ENCODE data around the gene EGFR. TPM values are rescaled to one million over a fixed set of nuclear protein-coding genes. Genes with fewer than 3 reads are reported as not detected.

The EGFR gene
- total RNA-seq, 4 donors from 2014 or later = 45.5 to 61.1 (median 56.9) TPM

DNA sequence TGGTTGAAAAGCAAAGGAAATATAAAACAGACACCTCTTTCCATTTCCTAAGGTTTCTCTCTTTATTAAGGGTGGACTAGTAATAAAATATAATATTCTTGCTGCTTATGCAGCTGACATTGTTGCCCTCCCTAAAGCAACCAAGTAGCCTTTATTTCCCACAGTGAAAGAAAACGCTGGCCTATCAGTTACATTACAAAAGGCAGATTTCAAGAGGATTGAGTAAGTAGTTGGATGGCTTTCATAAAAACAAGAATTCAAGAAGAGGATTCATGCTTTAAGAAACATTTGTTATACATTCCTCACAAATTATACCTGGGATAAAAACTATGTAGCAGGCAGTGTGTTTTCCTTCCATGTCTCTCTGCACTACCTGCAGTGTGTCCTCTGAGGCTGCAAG, 191.9 kb downstream of the EGFR start:
- no peak overlapping the region for H3K4me3 ChIP-seq
- TF ChIP-seq, protein P1, sequence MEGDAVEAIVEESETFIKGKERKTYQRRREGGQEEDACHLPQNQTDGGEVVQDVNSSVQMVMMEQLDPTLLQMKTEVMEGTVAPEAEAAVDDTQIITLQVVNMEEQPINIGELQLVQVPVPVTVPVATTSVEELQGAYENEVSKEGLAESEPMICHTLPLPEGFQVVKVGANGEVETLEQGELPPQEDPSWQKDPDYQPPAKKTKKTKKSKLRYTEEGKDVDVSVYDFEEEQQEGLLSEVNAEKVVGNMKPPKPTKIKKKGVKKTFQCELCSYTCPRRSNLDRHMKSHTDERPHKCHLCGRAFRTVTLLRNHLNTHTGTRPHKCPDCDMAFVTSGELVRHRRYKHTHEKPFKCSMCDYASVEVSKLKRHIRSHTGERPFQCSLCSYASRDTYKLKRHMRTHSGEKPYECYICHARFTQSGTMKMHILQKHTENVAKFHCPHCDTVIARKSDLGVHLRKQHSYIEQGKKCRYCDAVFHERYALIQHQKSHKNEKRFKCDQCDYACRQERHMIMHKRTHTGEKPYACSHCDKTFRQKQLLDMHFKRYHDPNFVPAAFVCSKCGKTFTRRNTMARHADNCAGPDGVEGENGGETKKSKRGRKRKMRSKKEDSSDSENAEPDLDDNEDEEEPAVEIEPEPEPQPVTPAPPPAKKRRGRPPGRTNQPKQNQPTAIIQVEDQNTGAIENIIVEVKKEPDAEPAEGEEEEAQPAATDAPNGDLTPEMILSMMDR (IDR thresholded peaks at IDR 0.05) = no peak
- no peak for TF ChIP-seq POLR2A (IDR thresholded peaks at IDR 0.05)
- H3K27ac ChIP-seq = no peak overlapping the region
- H3K9me3 ChIP-seq = no peaks in the 10 kb centered on the region
- peaks cover 0 to 23% (median 0%) of the 10 kb centered on the region in 3 donors for H3K36me3 ChIP-seq
- no peaks in the 10 kb centered on the region for H3K27me3 ChIP-seq
- DNase-seq = no peak
- H3K4me1 ChIP-seq = peaks cover 0 to 9% (median 0%) of the 10 kb centered on the region in 4 donors

DNA sequence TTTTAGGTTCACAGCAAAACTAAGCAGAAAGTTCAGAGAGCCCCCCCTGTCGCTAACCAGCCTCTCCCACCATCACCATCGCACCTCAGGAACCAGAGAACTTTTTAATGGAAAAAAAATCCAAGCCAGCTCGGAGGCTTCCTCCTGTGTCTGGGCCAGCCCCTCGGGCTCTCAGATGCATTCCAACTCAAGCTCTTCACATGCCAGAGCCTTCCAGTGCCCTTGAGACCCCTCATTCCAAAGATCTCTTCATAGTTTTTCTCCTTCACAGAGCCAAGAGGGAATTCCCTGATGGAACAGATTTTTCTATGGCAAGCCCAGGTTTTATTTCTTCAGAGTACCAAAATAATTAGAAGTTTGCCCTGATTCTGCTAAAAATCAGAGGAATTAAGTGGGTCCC, 192.9 kb downstream of the EGFR start:
- DNase-seq = no peak
- peaks cover 0 to 9% (median 0%) of the 10 kb centered on the region in 4 donors for H3K4me1 ChIP-seq

DNA sequence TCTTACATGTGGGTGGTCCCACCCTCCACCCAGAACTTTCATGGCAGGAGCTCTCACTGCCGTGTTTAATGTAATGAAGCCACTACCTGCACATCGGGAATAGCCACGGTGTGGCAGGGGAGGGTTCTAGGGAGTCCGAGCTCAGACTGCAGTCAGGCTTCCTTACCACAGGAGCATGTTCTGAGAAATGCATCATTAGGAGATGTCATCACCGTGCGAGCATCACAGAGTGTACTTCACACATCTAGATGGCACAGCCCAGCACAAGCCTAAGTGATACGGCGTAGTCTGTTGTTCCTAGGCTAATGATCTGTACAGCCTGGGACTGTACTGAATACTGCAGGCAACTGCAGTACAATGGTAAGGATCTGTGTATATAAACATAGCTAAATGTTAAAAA, 193.4 kb downstream of the EGFR start:
- peaks cover 0 to 12% (median 0%) of the 10 kb centered on the region in 3 donors for H3K36me3 ChIP-seq
- no peaks in the 10 kb centered on the region for H3K9me3 ChIP-seq
- TF ChIP-seq POLR2A (IDR thresholded peaks at IDR 0.05) = no peak
- TF ChIP-seq, protein P1 (IDR thresholded peaks at IDR 0.05) = no peak
- DNase-seq = no peak
- H3K4me3 ChIP-seq = no peak overlapping the region
- no peaks in the 10 kb centered on the region for H3K27me3 ChIP-seq
- H3K27ac ChIP-seq = no peak overlapping the region
- peaks cover 0 to 9% (median 0%) of the 10 kb centered on the region in 4 donors for H3K4me1 ChIP-seq

More for the DNA sequence above, 192.9 kb downstream of the EGFR start:
- no peak for TF ChIP-seq POLR2A (IDR thresholded peaks at IDR 0.05)
- TF ChIP-seq, protein P1 (IDR thresholded peaks at IDR 0.05) = no peak
- no peaks in the 10 kb centered on the region for H3K27me3 ChIP-seq
- no peaks in the 10 kb centered on the region for H3K9me3 ChIP-seq
- H3K4me3 ChIP-seq = no peak overlapping the region
- H3K36me3 ChIP-seq = peaks cover 0 to 13% (median 0%) of the 10 kb centered on the region in 3 donors
- H3K27ac ChIP-seq = no peak overlapping the region

DNA sequence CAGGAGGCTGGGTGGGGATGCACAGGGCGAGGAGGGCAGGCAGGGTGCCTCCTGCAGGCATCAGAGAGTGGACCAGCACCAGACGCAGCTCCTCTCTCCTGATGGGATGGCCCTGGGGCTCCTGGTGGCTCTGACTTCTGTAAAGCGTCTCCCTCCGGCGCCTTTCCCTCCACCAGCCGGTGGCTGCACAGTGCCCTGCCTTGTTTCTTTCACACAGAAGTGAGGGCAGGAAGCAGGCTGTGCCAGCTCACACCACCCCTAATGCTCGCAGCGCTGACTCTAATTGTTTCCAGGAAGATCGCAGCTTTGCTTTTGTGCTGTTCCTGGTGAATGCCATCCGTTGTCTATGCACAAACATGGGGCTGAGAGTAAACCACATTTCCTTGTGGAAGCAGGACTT, 194.0 kb downstream of the EGFR start:
- Histone ChIP-seq H3K9me3 (no peaks in the 10 kb centered on the region), H3K4me3 (no peak overlapping the region), H3K36me3 (peaks cover 0 to 9% (median 0%) of the 10 kb centered on the region in 3 donors), H3K27me3 (no peaks in the 10 kb centered on the region), H3K4me1 (peaks cover 0 to 9% (median 0%) of the 10 kb centered on the region in 4 donors), H3K27ac (no peak overlapping the region)
- DNase-seq = no peak
- TF ChIP-seq, protein P1 (IDR thresholded peaks at IDR 0.05) = no peak
- no peak for TF ChIP-seq POLR2A (IDR thresholded peaks at IDR 0.05)

DNA sequence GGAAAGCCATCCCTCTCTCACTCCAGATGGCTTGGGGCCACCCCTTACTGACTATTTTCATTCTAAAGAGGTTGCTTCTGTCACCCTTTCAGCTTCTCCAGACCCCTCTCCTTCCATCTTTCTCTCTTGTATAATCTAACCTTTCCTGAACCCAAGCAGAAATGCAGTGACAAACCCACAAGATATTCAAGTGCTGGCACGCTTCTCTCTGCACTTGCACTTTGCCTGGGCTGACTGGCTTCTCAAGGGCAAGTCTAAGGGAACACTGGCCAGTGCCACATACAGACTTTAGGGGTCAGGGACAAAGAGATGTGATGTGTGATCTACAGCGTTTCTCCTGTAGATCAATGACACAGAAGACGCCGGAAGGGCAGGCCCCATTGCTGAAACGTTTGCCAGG, 195.9 kb downstream of the EGFR start:
- DNase-seq = peak in 1 of 3 donors; percentile 12
- Histone ChIP-seq H3K27ac (no peak overlapping the region), H3K4me1 (peaks cover 0 to 3% (median 0%) of the 10 kb centered on the region in 4 donors), H3K9me3 (no peaks in the 10 kb centered on the region), H3K4me3 (no peak overlapping the region), H3K27me3 (no peaks in the 10 kb centered on the region), H3K36me3 (no peaks in the 10 kb centered on the region)
- TF ChIP-seq, protein P1 (IDR thresholded peaks at IDR 0.05) = no peak
- TF ChIP-seq POLR2A (IDR thresholded peaks at IDR 0.05) = no peak

DNA sequence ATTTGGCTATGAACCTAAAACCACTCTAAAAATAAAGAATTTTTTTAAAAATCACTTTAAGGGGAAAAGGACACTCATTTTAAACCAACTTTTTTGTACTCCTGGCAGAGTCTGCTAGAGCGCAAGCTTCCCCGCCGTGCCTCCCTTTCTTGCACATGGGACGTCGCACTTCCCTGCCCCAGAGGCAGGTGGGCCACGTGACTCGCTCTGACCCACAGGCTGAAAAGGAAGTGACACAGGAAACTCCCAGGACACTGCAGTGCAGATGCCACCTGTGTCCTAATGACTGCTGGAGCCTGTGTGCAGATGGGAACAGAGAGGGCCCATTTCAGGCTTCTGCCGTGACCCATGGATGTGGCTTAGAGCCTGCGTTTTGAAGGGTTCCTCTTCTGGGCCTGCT, 204.2 kb downstream of the EGFR start:
- no peak for DNase-seq
- H3K4me1 ChIP-seq = no peaks in the 10 kb centered on the region
- H3K27ac ChIP-seq = no peak overlapping the region
- no peaks in the 10 kb centered on the region for H3K9me3 ChIP-seq
- H3K4me3 ChIP-seq = no peak overlapping the region
- no peaks in the 10 kb centered on the region for H3K27me3 ChIP-seq
- H3K36me3 ChIP-seq = no peaks in the 10 kb centered on the region
- TF ChIP-seq, protein P1 (IDR thresholded peaks at IDR 0.05) = no peak
- no peak for TF ChIP-seq POLR2A (IDR thresholded peaks at IDR 0.05)
